Nephron progenitor cell (in vitro differentiated cells): ENCODE measurements around the gene RGPD6.
"Not testable (repeated sequence)": the region's sequence is repeated elsewhere in the genome, so short reads cannot be mapped to it uniquely, and the experiment has no call there.

ENCODE experiments used
- DNase-seq: peaks from one replicate; pipeline ENCODE4 v3.0.0; 2021
- H3K27ac Mint-ChIP-seq: 2 replicates; pipeline ENCODE4 v1.8.0; 2021; ENCODE audit warnings: mild to moderate bottlenecking, moderate library complexity, mixed read lengths
- H3K27me3 Mint-ChIP-seq: 2 replicates; pipeline ENCODE4 v1.8.0; 2021; ENCODE audit warnings: mild to moderate bottlenecking, low read depth, mixed read lengths; ENCODE audit not compliant: poor library complexity
- H3K36me3 Mint-ChIP-seq: 2 replicates; pipeline ENCODE4 v1.8.0; 2021; ENCODE audit warnings: low read depth, mixed read lengths
- H3K4me1 Mint-ChIP-seq: 2 replicates; pipeline ENCODE4 v1.8.0; 2021; ENCODE audit warnings: mixed read lengths
- H3K4me3 Mint-ChIP-seq: 2 replicates; pipeline ENCODE4 v1.8.0; 2021; ENCODE audit warnings: mild to moderate bottlenecking, moderate library complexity, mixed read lengths
- H3K9me3 Mint-ChIP-seq: 2 replicates; pipeline ENCODE4 v1.8.0; 2021; ENCODE audit warnings: mild to moderate bottlenecking, moderate library complexity, mixed read lengths

Gene RGPD6

GRCh38 chr2:110468921-110469320, 108.1 kb downstream of the RGPD6 start:
- H3K36me3 Mint-ChIP-seq, H3K9me3 Mint-ChIP-seq, H3K4me1 Mint-ChIP-seq, H3K27ac Mint-ChIP-seq, H3K4me3 Mint-ChIP-seq, DNase-seq, H3K27me3 Mint-ChIP-seq: not testable (repeated sequence)

GRCh38 chr2:110465312-110465711, 111.7 kb downstream of the RGPD6 start:
- not testable (repeated sequence) for H3K36me3 Mint-ChIP-seq, H3K27ac Mint-ChIP-seq, H3K27me3 Mint-ChIP-seq, H3K4me1 Mint-ChIP-seq, DNase-seq, H3K9me3 Mint-ChIP-seq, H3K4me3 Mint-ChIP-seq
